IPS-NIHi7 (cell line): ENCODE results near the gene TOX3.
A peak's percentile ranks its signal among the peaks of the same experiment; 100 is the strongest.

ENCODE experiments used
- DNase-seq: peaks from one replicate; pipeline ENCODE4 v3.0.0; 2012; ENCODE audit warnings: mixed read lengths; ENCODE audit errors: extremely low spot score

Gene TOX3

DNA sequence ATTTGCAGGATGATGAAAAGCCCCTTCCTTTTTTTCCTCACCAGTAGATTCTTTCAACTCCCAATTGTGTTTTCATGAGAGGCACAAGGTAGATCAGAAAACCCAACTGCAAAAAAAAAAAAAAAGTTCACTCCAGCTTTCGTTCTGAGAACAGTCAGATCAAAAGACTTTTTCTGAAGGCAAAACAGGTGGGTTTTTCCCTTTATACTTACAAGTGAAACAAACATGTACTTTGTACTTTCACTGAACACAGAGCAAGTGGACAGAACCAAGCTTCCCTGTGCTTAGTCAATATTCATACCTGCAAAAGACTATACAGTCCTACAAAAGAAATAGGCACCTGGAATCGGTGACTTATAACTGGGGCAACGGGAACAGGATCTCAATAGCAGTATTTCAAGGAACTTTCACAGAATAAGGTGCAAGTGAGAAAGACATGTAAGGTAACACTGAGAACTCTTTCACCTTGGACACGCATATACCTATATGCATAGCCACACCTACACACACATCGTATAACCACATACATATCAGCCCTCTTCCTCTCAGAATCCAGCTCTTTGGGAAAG, 54.1 kb downstream of the TOX3 start:
- DNase-seq = no peak

GRCh38 chr16:52491216-52491615, 55.7 kb downstream of the TOX3 start:
- no peak for DNase-seq

- no peak for DNase-seq
These were observed 57.0 kb downstream of the TOX3 start for GRCh38 chr16:52489894-52490293.

DNA sequence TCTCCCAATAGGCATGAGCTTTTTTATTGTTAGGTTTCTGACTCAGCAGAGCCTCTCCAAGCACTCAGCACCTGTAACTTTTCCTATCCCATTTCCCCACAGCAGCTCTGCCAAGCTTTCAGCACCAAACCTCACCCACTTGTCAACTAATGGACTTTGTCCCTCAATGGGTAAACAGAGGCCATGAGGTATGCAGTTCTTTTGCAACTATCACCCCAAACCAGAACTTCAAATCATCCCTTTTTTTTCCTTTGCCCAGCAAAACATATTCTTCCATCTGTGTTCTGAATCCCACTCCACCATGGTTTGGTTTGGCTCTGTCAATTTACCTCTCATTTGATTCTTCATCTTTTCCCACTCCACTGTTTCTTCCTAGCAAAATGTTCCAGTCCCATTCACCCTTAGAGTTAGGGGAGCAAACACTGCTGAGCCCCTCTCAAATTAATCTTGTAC, 58.1 kb downstream of the TOX3 start:
- no peak for DNase-seq

GRCh38 chr16:52487849-52488457, 59.0 kb downstream of the TOX3 start:
- DNase-seq = no peak

DNA sequence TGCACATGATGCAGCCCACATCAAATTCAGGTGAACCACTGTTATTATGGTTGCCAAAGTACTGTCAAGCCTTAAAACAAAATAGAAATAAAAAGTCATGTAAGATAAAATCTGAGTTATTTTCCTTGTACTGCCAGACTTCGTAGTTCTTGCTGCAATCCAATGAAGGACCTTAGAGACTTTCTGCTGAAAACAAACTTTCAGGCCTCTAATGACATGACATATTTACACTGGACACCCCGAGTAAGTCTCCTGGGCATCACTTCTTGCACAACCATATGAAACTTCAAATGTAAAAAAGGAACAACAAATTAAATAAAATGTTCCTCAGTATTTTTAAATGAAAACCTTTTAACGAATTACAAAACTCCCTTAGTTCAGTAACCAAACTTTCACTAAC, 66.7 kb downstream of the TOX3 start:
- no peak for DNase-seq

DNA sequence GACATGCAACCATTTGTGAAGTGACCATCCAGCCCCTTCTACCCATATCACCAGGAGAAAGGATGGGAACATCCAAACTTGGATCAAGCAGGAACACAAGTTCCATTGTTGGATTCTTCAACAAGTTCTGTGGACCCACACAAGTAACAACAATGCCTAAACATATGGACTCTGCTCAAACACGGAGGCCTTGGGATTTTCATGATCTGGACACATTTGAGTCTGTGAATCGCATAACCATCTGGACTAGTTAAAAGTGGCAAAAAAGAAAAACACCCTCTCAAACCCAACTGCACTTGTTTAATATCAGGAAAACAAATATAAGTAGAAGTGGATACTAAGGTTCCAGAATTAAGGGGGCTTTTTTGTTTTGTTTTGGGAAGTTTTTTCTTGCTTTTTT, 70.8 kb downstream of the TOX3 start:
- no peak for DNase-seq

GRCh38 chr16:52474679-52475078, 72.3 kb downstream of the TOX3 start:
- no peak for DNase-seq

GRCh38 chr16:52473096-52473495, 73.8 kb downstream of the TOX3 start:
- DNase-seq = no peak

- DNase-seq = no peak
These were observed 75.1 kb downstream of the TOX3 start for GRCh38 chr16:52471650-52472370.

- peak; percentile 15 for DNase-seq
These were observed 76.4 kb downstream of the TOX3 start for GRCh38 chr16:52470585-52470984.

DNA sequence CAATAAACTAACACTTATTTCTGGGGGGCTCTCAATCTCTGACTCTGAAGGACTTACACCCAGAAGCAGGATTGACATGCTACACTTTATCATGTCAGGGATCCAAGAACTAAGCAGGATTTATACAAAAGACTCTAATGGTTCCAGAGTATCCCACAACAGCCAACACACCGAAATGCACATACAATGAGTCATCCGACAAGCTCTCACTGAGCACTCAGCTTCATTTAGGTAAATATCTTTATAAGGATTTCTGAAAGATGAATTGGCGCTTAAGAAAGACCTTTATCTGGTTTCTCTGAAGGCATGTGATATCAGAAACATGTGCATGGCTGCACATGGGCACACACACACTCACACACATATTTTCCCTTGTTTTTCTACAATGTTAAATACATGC, 77.2 kb downstream of the TOX3 start:
- peak; percentile 16 for DNase-seq

GRCh38 chr16:52469091-52469490, 77.9 kb downstream of the TOX3 start:
- no peak for DNase-seq

- DNase-seq = no peak
These were observed 79.2 kb downstream of the TOX3 start for GRCh38 chr16:52467753-52468152.

- no peak for DNase-seq
These were observed 79.9 kb downstream of the TOX3 start for GRCh38 chr16:52466994-52467393.

- DNase-seq = no peak
These were observed 81.2 kb downstream of the TOX3 start for GRCh38 chr16:52465711-52466267.

DNA sequence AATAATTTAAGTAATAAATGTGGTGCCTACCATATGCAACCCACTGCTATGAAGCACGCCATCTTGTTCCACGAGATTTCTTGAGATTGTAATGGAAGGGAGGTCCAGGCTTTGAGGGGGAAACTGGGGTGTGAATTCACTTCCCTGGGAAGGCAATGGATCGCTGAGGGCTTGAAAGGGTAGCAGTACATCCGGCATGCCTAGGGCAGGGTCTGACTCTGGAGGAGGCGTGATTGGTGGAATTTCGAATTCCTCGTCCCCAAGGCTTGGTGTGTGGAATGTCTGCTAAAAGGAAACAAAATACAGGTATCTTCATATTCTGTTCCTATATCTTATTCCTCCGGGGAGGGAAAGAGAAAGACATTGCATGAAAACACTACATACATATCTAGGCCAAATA, 83.0 kb downstream of the TOX3 start:
- DNase-seq = no peak

DNA sequence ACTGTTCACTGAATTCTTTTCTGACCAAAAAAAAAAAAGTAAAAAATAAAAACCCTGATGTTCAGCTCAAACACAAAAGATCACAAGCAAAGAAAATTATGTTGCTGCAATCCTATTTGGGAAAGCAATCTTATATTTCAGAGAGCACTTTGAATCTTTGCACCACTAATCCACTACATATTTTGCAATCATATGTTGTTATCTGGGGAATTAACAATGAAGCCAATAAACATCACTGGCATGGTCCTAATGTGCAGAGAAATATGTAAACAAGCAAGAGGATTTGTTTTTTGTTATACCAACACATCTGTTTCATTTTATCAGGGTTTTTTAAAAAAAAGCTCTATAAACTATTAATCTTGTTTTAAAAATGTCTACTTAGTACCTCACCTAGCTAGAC, 84.1 kb downstream of the TOX3 start:
- no peak for DNase-seq

GRCh38 chr16:52460639-52461178, 86.2 kb downstream of the TOX3 start:
- no peak for DNase-seq

GRCh38 chr16:52456368-52456767, 90.6 kb downstream of the TOX3 start:
- DNase-seq = peak; percentile 26

- no peak for DNase-seq
These were observed 91.2 kb downstream of the TOX3 start for GRCh38 chr16:52455549-52456277.

GRCh38 chr16:52453644-52454043, 93.3 kb downstream of the TOX3 start:
- DNase-seq = no peak
